Liver (tissue), 3 donors: ENCODE measurements around the gene MFSD6.

Source experiments
- CTCF ChIP-seq: fragments of 150-350 bp; IDR thresholded peaks from 2 replicates; pipeline ENCODE4 v1.5.1; 2017; ENCODE audit warnings: improper control_type of control experiment, low read depth, low read length; ENCODE audit not compliant: missing input control
- EGR1 ChIP-seq, 2 donors: IDR thresholded peaks; 2 replicates each; pipeline ENCODE4 v1.6.1; 2016 to 2018; ENCODE audit warnings: antibody characterized with exemption in 2 of 2, low read depth in 2 of 2
- FOXA2 ChIP-seq: IDR thresholded peaks from 2 replicates; pipeline ENCODE4 v1.6.1; 2016; ENCODE audit warnings: antibody characterized with exemption
- REST ChIP-seq: IDR thresholded peaks from 2 replicates; pipeline ENCODE4 v1.6.1; 2016; ENCODE audit warnings: antibody characterized with exemption, mild to moderate bottlenecking
- RXRA ChIP-seq, 2 donors: IDR thresholded peaks; 2 replicates each; pipeline ENCODE4 v1.6.1; 2017 to 2018; ENCODE audit warnings: antibody characterized with exemption in 2 of 2, mild to moderate bottlenecking in 1 of 2
- SP1 ChIP-seq: IDR thresholded peaks from 2 replicates; pipeline ENCODE4 v1.6.1; 2018; ENCODE audit warnings: antibody characterized with exemption, mild to moderate bottlenecking
- TAF1 ChIP-seq: conservative IDR thresholded peaks from 2 replicates; pipeline ENCODE4 v1.6.1; 2016; ENCODE audit warnings: antibody characterized with exemption, mild to moderate bottlenecking
- YY1 ChIP-seq: IDR thresholded peaks from 2 replicates; pipeline ENCODE4 v1.6.1; 2016; ENCODE audit warnings: antibody characterized with exemption, mild to moderate bottlenecking
- donor health status: healthy.
- donor health status: healthy.

- TF ChIP-seq EGR1 (IDR thresholded peaks at IDR 0.05; ENCODE audit: low read depth in 2 of 2): no peak
- TF ChIP-seq CTCF: no peak
- no peak for TF ChIP-seq YY1
- no peak for TF ChIP-seq REST
- TF ChIP-seq SP1: no peak
- TF ChIP-seq RXRA (IDR thresholded peaks at IDR 0.05): no peak
- no peak for TF ChIP-seq FOXA2
- TF ChIP-seq TAF1: no peak
Observed at GRCh38 chr2:190535121-190535439, 126.9 kb downstream of the MFSD6 start.
